K562 (cell line): Measurements from ENCODE around the gene ZNF652.

Source experiments
- ARNT ChIP-seq, 2 experiments: fragments of 450-650 bp; IDR thresholded peaks; 2 replicates each; pipeline ENCODE4 v1.6.1; 2016; ENCODE audit warnings: mild to moderate bottlenecking in 1 of 2
- CTCF ChIP-seq, 3 experiments: IDR thresholded peaks in 2 of 3; conservative IDR thresholded peaks in 1 of 3; 2 replicates each; pipeline ENCODE4 v1.5.1; 2011 to 2012; ENCODE audit warnings: low read length in 3 of 3, mild to moderate bottlenecking in 3 of 3, control low read depth in 2 of 3, improper control_type of control experiment in 1 of 3, inconsistent platforms in 1 of 3, low read depth in 1 of 3, mixed read lengths in 1 of 3, moderate library complexity in 1 of 3; ENCODE audit not compliant: insufficient read depth in 2 of 3
- LARP7 ChIP-seq: fragments of 450-650 bp; IDR thresholded peaks from 2 replicates; pipeline ENCODE4 v1.6.1; 2016
- MEF2A ChIP-seq: IDR thresholded peaks from 2 replicates; pipeline ENCODE4 v1.6.1; 2011; ENCODE audit warnings: low read depth, mild to moderate bottlenecking, low read length, moderate library complexity; ENCODE audit not compliant: control insufficient read depth
- NR3C1 ChIP-seq: sonication (generic); formaldehyde crosslinking; IDR thresholded peaks from 2 replicates; pipeline ENCODE4 v1.8.1; 2022; ENCODE audit warnings: missing genetic modification reagents
- TF ChIP-seq, protein P1 (sequence below): sonication (generic); formaldehyde crosslinking; IDR thresholded peaks from 2 replicates; pipeline ENCODE4 v1.5.0; 2020; ENCODE audit warnings: missing genetic modification reagents
- TF ChIP-seq, protein P2 (sequence below): fragments of 250-450 bp; sonication (Bioruptor Pico); IDR thresholded peaks from 2 replicates; pipeline ENCODE4 v1.5.0; 2021; ENCODE audit warnings: mild to moderate bottlenecking, moderate library complexity

GRCh38 chr17:49341356-49341755, 20.7 kb downstream of the ZNF652 start:
- TF ChIP-seq CTCF (IDR thresholded peaks at IDR 0.05 in 2 of 3, conservative IDR thresholded peaks at IDR 0.05 in 1 of 3; ENCODE audit: insufficient read depth in 2 of 3, low read depth in 1 of 3, low read length in 3 of 3) = no peak
- TF ChIP-seq ARNT (IDR thresholded peaks at IDR 0.05) = no peak
- no peak for TF ChIP-seq MEF2A
- TF ChIP-seq, protein P1, sequence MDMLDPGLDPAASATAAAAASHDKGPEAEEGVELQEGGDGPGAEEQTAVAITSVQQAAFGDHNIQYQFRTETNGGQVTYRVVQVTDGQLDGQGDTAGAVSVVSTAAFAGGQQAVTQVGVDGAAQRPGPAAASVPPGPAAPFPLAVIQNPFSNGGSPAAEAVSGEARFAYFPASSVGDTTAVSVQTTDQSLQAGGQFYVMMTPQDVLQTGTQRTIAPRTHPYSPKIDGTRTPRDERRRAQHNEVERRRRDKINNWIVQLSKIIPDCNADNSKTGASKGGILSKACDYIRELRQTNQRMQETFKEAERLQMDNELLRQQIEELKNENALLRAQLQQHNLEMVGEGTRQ (CRISPR knock-in tag) = no peak
- TF ChIP-seq, protein P2, sequence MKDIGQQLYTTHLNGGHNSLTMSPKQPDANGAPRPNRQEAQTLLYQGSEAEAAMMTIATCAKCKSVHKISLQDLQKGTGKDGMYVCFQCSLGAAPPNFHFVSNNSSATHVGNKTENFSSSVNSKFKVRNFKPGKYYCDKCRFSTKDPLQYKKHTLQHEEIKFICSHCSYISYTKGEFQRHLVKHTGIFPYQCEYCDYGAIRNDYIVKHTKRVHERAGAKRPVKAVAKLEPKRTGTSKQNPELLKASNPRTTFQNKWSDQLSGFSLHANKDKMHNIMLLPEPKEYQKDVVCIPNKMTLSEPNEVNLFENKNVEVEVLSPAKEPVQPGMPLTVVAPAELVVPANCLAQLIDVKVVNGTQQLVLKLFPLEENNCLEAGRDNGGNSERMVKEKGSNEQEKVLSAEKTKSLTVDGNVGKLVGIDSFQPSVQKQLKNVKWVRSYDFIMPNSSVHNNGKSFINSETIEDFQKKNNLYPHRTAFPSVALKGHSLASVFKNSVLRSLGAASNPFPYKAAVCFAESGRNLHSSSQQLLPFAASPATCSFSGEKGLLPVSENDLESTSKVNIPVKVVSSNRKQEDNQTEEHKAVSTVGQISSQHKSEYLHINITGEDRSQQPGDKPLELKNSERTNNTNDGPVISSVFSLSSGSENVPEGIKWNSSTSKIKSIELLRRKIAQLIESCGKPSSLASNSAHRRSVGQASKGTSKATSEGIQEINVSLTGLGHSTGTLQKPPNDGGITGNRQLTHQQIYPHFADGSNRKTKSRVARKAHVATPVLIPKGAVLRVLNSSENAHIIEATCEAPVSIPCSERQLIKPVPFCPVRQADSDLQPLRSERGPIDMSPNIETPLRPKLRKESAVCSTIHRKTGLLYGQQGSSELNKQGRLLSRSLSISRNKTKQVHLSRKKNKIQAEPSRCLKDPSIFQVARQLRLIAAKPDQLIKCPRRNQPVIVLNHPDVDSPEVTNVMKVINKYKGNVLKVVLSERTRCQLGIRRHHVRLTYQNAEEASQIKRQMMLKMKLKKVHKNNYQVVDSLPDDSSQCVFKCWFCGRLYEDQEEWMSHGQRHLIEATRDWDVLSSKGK (CRISPR knock-in tag) = no peak
- TF ChIP-seq LARP7 = no peak
- TF ChIP-seq NR3C1 (CRISPR knock-in tag) = no peak
